GDM1 (cell line): ENCODE measurements around the gene KAZN.

Experiments used
- DNase-seq: peaks from one replicate; lab custom pipeline; 2025; lab: John Stamatoyannopoulos, UW

KAZN gene

DNA sequence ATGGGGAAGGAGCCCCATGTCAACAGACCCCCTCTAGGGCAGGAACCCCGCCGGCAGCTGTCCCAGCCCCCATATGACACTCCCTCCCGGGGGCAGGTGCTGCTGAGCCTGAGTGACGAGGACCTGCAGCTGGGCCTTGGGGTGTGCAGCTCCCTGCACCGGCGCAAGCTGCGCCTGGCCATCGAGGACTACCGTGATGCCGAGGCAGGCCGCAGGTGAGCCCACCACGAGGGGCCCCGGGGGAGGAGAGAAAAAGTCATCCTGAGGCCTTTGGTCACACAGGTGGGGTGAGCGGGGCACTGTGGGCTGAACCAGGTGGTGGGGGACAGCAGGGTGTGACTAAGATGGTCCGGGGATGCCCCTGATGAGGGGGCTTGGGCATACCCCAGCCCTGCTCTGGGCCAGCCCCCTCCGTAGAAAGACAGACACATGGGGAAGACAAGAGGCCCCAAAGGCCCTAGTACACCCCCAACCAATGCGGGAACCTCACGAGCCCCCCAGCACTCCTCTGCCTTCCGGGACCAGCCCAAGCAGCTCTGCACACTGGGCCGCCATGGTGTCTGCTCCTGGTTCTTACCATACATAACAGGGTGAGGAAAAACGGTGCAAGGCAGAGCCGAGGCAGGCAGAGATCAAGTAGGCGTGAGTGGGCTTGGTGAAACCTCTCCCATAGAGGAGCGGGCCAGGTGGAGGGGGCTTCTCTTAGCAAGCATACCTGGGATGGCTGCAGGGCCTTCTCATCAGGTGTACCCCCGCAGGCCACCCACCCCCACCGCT, 496.4 kb downstream of the KAZN start:
- no peak for DNase-seq

- no peak for DNase-seq
Measured at GRCh38 chr1:15095496-15095875, 497.0 kb downstream of the KAZN start.

DNA sequence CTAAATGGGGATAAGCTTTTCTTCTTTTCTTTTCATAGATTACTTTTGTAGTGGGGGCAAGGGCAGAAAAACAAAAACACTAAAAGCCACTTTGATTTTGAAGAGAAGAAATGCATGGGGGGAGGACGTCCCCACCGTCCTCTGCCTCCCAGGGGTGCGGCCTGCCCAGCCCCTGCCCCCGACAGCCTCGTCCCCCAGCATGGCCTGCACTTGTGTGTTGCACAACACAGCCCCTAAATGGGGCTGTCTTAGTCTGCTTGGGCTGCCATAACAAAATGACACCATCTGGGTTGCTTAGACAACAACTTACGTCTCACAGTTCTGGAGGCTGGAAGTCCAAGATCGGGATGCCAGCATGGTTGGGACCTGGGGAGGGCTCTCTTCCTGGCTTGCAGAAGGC, 497.8 kb downstream of the KAZN start:
- DNase-seq = no peak

- DNase-seq = no peak
Measured at GRCh38 chr1:15098176-15099125, 500.0 kb downstream of the KAZN start.

DNA sequence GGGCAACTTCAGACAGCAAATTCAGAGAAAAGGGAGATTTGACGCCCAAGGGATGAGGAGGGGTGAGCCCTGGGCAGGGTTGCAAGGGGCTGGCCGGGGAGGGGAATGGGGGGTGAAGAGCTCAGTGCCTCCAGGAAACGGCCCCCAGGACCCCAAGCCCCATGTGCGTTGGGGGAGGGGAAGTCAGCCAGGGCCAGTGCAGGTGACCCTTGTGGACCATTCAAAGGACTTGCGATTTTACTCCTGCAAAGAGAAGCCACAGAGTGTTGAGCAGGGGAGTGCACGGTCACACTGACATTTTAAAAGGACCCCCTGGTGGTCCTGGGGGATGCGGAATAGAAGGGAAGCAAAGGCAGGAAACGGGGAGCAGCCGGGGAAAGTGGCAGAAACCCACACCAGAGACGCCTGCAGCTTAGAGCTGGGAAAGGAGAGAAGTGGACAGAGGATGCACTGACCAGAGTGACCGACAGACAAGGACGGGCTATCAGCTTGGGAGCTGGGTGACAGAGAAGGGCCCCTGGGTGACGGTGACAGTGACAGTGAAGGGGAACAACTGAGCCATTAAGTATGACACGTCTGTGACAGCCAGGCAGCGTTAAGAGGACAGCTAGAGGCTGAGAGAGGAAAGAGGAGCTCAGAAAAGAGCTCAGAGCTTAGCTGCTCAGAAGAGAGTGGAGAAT, 501.1 kb downstream of the KAZN start:
- DNase-seq = no peak

- peak; percentile 15 for DNase-seq
Measured at GRCh38 chr1:15100121-15100879, 501.8 kb downstream of the KAZN start.

DNA sequence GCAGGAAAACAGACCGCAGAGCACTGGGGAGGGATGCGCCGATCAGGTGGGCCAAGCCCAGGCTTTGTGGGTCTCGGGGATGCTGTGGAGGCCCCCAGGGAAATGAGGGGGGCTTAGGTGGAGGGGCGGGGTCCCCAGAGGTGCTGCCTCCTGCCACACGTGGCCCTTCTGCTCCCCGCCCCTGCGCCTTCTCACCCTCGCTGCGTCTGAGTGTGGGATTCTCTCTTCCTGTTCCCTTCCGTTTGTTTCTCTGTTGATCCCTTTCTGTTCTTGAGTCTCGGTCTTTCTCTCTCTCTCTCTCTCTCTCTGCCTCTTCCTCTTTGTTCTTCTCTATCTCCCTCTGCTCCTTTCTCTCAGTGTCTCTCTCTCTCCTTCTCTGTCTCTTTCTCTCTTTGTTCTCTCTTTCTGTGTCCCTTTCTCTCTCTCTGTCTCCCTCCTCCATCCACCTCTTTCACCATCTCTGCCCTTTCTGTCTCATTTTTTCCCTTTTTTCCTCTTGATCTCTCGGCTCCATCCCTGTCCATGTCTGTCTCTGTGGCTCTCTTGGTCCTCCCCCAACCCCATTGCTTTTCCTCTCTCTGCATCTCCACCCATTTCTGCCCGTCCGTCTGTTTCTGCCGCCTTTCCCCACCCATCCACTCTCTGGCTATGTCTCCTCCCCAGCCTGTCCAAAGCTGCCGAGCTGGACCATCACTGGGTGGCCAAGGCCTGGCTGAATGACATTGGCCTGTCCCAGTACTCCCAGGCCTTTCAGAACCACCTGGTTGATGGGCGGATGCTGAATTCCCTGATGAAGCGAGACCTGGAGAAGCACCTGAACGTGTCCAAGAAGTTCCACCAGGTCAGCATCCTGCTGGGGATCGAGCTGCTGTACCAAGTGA, 502.6 kb downstream of the KAZN start:
- DNase-seq = no peak

- no peak for DNase-seq
Measured at GRCh38 chr1:15101801-15102200, 503.3 kb downstream of the KAZN start.

- no peak for DNase-seq
Measured at GRCh38 chr1:15102646-15103045, 504.2 kb downstream of the KAZN start.

GRCh38 chr1:15103211-15103610, 504.7 kb downstream of the KAZN start:
- no peak for DNase-seq

DNA sequence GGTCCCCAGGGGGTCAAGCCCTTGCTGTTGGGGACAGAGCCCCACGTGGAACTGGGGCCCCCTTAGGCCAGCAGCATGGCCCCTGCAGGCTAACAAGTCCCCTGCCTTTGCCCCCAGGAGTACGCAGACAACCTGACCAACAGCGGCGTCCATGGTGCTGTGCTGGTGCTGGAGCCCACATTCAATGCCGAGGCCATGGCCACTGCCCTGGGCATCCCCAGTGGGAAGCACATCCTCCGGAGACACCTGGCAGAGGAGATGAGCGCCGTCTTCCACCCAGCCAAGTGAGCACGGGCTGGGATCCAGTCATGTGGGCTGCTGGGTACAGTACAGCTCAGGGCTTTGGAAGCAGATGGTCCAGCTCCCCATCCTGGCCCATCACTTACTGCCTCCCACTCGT, 505.4 kb downstream of the KAZN start:
- no peak for DNase-seq

- no peak for DNase-seq
Measured at GRCh38 chr1:15104768-15105167, 506.3 kb downstream of the KAZN start.

GRCh38 chr1:15106608-15107007, 508.1 kb downstream of the KAZN start:
- DNase-seq = peak; percentile 15

GRCh38 chr1:15107058-15107687, 508.7 kb downstream of the KAZN start:
- no peak for DNase-seq

DNA sequence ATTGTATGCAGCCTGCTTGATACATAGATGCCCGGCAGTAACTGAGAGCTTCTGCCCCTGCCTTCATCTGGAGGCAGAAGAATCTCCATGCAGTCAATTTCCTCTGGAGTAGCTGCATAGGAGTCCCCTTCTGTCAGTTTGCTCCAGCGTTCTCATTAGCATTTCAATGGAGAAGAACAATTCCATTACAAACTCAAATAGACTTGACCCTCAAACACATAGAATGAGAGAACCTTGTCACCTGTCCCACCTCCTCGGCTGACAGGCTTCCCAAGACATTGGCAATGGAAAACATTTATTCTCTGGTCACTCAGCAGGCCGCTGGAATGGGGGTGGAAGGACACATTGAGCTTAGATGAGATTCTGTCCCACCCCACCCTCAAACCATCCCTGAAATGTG, 509.4 kb downstream of the KAZN start:
- DNase-seq = no peak

- no peak for DNase-seq
Measured at GRCh38 chr1:15110128-15110866, 511.8 kb downstream of the KAZN start.

DNA sequence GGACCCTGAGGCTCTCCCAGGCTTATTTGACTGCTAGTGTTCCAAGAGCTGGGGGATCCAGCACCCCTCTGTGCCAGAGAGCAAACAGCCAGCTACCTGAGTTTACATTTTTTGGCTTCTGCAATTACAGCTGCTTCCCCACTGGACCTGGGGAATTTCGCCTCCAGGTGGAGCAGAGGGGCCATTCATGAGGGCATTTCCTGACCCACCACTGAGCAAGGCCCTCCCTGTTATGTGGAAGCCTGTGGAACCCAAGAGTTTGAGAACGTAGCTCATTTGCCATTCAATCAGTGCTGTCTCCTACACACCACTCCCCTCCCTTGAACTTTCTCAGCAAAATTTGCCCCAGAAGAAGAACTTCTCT, 512.4 kb downstream of the KAZN start:
- DNase-seq = no peak

GRCh38 chr1:15113146-15113545, 514.7 kb downstream of the KAZN start:
- DNase-seq = no peak

DNA sequence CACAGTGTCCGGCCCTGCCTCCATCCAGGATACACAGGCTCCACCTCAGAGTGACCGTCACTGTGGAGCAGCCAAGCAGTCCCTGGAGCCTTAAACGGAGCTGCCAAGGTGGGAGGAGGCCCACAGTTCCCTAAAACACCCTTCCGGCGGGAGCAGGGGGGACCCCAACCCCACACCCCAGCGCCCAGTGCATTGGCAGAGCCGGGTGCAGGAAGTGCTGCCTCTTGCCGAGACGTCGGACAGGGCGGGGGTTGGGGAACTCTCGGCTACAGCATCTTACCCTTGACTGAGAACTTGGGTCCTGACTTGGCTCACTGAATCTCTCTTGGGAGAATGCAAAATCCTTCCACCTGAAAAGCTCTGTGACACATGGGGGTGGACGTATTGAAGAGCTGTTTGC, 516.4 kb downstream of the KAZN start:
- no peak for DNase-seq
